WI38 (cell line): ENCODE measurements around the gene TRIM56.
"Not testable (repeated sequence)": the region's sequence is repeated elsewhere in the genome, so short reads cannot be mapped to it uniquely, and the experiment has no call there.

Experiments
- H3K4me3 ChIP-seq: 2 replicates; pipeline ENCODE4 v1.5.1; 2011; ENCODE audit warnings: low read depth, mild to moderate bottlenecking, control low read depth, low read length
- TF ChIP-seq, protein P1 (sequence below): IDR thresholded peaks from 2 replicates; pipeline ENCODE4 v1.5.1; 2012; ENCODE audit warnings: low read depth, mild to moderate bottlenecking, control low read depth, low read length

TRIM56 gene

DNA sequence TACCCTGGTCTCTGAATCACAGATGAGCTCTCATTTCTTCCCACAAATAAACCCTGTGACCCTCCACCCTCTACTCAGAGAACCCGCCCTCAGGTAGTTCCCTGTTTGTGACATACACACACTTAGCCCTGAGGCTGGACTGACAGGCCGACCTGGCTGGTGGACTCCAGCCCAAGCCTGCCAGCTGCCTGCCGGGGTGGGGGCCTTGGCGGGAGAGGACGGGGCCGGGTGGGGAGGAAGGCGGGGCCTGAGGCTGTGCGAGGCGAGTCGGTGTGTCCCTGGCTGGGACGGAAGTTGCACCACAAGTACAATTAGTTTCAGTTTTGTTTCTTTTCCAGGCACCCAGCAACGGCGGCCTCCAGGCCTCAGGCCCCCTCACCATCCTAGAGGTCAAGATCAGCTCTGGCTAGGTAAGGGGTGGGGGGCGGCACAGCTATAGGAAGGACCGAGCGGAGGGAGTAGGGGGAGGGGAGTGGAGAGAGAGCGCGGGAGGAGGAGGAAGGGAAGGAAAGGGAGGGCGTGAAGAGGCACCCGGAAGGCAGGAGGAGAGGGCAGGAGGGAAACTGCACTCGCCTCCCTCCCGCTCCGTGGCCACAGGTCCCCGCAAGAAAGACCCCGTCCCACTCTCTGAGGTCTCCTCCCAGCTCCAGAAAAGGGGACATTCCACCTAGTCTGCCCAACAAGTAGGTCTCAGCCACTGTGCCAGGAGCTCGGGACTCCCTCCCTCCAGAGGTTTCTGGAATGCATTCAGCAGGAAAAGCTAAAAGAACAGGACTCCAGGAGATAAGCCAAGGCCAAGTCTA, at the start of gene TRIM56:
Gene TRIM56 (plus strand): TSS at position 320 of the 803 bp plus-strand sequence. CDS start 1,832 bp downstream, outside the sequence.
- TF ChIP-seq, protein P1, sequence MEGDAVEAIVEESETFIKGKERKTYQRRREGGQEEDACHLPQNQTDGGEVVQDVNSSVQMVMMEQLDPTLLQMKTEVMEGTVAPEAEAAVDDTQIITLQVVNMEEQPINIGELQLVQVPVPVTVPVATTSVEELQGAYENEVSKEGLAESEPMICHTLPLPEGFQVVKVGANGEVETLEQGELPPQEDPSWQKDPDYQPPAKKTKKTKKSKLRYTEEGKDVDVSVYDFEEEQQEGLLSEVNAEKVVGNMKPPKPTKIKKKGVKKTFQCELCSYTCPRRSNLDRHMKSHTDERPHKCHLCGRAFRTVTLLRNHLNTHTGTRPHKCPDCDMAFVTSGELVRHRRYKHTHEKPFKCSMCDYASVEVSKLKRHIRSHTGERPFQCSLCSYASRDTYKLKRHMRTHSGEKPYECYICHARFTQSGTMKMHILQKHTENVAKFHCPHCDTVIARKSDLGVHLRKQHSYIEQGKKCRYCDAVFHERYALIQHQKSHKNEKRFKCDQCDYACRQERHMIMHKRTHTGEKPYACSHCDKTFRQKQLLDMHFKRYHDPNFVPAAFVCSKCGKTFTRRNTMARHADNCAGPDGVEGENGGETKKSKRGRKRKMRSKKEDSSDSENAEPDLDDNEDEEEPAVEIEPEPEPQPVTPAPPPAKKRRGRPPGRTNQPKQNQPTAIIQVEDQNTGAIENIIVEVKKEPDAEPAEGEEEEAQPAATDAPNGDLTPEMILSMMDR: no peak
- H3K4me3 ChIP-seq: peak within 1 kb of the TSS; percentile 88

DNA sequence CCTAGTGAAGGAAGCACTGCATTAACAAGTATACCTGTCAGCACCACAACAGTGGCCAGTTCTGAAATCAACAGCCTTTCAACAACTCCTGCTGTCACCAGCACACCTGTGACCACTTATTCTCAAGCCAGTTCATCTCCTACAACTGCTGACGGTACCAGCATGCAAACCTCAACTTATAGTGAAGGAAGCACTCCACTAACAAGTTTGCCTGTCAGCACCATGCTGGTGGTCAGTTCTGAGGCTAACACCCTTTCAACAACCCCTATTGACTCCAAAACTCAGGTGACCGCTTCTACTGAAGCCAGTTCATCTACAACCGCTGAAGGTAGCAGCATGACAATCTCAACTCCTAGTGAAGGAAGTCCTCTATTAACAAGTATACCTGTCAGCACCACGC, 49.3 kb upstream of the TRIM56 start:
- no peak overlapping the region for H3K4me3 ChIP-seq
- TF ChIP-seq, protein P1: no peak

DNA sequence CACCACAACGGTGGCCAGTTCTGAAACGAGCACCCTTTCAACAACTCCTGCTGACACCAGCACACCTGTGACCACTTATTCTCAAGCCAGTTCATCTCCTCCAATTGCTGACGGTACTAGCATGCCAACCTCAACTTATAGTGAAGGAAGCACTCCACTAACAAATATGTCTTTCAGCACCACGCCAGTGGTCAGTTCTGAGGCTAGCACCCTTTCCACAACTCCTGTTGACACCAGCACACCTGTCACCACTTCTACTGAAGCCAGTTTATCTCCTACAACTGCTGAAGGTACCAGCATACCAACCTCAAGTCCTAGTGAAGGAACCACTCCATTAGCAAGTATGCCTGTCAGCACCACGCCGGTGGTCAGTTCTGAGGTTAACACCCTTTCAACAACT, 44.0 kb upstream of the TRIM56 start:
- not testable (repeated sequence) for H3K4me3 ChIP-seq

DNA sequence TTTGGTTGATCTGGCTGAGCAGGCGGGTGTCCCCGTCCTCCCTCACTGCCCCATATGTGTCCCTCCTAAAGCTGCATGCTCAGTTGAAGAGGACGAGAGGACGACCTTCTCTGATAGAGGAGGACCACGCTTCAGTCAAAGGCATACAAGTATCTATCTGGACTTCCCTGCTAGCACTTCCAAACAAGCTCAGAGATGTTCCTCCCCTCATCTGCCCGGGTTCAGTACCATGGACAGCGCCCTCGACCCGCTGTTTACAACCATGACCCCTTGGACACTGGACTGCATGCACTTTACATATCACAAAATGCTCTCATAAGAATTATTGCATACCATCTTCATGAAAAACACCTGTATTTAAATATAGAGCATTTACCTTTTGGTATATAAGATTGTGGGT, 26.9 kb upstream of the TRIM56 start:
- TF ChIP-seq, protein P1: no peak
- H3K4me3 ChIP-seq: no peak overlapping the region

DNA sequence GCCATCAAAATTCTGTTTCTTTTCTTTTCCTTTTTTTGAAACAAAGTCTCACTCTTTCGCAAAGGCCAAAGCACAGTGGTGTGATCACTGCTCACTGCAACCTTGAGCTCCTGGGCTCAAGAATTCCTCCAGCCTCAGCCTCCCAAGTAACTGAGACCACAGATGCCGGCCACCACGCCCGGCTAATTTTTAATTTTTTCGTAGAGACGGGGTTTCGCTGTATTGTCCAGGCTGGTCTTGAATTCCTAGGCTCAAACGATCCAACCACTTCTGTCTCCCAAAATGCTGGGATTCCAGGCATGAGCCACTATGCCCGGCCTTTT, 25.7 kb upstream of the TRIM56 start:
- TF ChIP-seq, protein P1: no peak
- H3K4me3 ChIP-seq: no peak overlapping the region

DNA sequence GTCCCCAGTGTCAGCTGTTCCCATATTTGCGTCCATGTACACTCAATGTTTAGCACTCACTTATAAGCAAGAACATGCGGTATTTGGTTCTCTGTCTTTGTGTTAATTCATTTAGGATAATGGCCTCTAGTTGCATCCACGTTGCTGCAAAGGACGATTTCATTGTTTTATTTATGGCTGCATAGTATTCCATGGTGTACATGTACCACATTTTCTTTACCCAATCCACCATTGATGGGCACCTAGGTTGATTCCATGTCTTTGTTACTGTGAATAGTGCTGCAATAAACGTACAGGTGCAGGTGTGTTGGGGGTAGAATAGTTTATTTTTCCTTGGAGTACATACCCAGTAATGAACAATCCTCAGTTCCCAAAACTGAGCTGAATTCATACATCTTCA, 24.3 kb upstream of the TRIM56 start:
- TF ChIP-seq, protein P1: no peak
- H3K4me3 ChIP-seq: no peak overlapping the region

GRCh38 chr7:101064176-101064550, 21.1 kb upstream of the TRIM56 start:
- not testable (repeated sequence) for H3K4me3 ChIP-seq

DNA sequence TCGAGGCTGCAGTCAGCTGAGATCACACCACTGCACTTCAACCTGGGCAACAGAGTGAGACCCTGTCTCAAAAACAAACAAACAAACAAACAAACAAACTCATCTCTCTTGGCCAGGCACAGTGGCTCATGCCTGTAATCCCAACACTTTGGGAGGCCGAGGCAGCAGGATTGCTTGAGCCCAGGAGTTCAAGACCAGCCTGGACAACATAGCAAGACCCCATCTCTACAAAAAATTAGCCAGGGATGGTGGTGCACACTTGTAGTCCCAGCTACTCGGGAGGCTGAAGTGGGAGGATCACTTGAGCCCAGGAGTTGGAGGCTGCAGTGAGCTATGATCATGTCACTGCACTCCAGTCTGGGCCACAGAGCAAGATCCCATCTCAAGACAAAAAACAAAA, 20.1 kb upstream of the TRIM56 start:
- H3K4me3 ChIP-seq: not testable (repeated sequence)

DNA sequence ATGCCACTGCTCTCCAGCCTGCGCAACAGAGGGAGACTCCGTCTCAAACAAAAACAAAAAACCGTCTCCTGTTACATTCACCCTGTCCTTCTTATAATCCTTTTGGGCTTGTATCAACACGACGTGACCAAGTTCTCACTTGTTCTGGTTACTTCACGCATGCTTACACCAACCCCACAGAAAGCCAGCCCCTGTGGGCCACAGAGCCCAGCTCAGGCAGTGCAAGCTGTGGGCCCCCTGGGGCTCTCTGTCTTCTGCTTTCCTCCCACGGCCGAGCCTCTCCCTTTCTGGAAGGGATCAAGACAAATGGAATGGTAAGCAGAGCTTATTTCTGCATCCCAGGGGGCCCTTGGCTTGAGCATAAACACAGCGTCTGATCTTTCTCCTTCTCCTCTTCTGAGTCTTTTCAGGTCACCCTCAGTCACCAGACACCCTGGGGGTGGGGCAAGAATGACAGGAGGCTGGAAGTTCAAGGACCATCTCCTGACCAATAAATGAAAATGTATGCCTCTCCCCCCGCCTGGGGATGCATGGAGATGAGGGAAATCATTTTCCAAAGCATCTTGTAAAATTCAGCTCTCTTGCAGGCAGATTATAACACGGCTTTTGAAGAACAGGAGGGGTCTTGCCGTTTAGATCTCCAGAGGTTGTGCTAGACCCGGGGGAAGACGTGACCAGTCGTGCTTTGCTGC, 19.0 kb upstream of the TRIM56 start:
- H3K4me3 ChIP-seq: no peak overlapping the region
- TF ChIP-seq, protein P1: no peak
